ENCODE measurements around the gene GNAL. TPM values are rescaled to one million over a fixed set of nuclear protein-coding genes. Genes with fewer than 3 reads are reported as not detected.
"Not testable (repeated sequence)": the region's sequence is repeated elsewhere in the genome, so short reads cannot be mapped to it uniquely, and the experiment has no call there.

The GNAL gene
- total RNA-seq, 1 experiment from 2014 or later, result 0.13 TPM

GRCh38 chr18:11873670-11874340, 184.7 kb downstream of the GNAL start:
- no peak for DNase-seq (ENCODE audit: low spot score)

DNA sequence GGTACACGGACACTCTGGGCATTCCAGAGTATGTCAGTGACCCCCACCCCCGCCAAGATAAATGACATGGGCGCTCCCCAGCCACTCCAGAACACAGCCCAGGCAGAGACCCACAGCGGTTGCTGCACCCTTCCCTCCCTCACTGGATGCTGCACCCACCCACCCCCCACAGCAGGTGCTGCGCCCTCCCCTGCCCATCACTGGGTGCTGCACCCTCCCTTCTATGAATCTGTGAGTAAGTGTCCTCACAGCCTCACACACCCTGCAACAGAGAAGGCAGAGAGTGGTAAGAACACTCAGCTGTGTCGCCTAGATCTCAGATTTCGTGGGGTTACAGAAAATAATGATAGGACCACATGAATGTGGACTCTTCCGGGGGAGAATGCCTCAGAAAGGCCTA, 185.6 kb downstream of the GNAL start:
- DNase-seq (ENCODE audit: low spot score), result no peak

GRCh38 chr18:11877497-11878135, 188.6 kb downstream of the GNAL start:
- DNase-seq (ENCODE audit: low spot score), result no peak

DNA sequence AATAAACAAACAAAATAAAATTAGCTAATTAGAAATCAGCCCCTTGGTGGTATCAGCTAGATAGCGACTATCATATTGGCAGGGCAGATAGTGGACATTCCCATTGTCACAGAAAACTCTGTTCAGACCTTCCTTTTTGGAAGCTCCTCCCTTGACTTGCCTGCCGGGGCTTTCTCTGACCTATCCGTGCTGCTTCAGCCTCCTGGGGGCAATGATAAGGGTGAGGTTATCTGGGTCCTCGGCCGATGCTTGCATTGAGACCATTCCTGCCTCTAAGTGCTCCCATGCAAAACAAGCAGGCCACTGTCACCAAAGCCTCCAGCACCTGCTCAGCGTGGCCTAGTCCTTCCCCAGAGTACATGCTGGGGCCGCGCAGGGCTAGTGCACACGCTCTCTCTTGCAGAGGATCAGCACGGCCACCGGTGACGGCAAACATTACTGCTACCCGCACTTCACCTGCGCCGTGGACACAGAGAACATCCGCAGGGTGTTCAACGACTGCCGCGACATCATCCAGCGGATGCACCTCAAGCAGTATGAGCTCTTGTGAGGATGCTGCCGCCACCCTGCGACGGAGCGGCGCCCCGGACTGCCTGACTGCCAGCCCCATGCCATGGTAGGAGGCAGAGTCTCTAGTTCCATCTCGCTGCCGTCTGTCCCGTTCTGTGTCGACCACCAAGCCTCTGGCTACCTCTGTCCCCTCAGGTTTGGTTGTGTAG, 191.7 kb downstream of the GNAL start:
- DNase-seq (ENCODE audit: low spot score), result no peak

DNA sequence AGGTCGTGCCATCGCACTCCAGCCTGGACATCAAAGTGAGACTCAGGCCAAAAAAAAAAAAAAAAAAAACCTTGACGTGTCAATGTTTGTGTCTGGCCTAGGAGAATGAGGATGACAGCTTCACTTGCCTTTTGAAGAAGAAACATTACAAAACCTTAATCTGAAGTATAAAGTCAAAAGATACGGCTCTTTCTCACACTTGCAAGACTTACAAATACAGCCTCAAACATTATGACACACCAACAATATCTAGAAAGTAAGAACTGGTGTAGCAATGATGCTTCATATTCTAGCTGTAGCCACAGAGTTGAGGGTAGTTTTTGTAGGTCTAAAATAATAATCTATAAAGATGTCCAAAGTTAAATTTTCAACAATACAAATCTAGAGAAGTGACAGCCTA, 193.6 kb downstream of the GNAL start:
- DNase-seq (ENCODE audit: low spot score), result no peak

GRCh38 chr18:11883153-11883552, 194.1 kb downstream of the GNAL start:
- no peak for DNase-seq (ENCODE audit: low spot score)

DNA sequence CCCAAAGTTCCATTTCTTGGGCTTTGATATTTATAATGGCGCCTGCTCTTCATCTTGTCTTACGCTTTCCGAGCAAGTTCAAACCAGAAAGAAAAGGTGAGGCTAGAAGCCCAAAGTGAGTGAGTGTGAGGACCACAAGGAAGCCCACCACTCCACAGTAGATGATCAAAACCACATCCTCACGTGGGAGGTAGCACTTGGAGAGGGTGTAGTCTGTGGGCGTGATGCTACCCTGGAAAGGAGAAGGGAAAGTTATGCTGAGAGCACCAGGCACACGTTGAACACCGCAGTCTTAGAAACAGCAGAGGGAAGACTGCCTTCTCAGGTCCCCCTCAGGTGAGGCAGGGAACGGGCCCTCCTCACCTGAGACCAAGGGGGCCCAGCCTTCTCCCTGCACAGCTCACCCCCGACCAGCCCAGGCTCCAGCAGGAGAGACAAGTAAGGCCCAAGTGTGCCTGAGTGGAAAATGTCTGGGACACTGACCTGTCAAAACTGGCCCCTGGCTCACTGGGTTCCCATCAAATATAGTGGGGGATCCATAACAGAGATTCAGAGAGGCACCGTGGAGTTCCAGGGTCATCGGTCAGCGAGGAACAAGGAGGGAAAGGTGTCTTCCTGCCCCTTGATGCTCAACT, 195.4 kb downstream of the GNAL start:
- no peak for DNase-seq (ENCODE audit: low spot score)

DNA sequence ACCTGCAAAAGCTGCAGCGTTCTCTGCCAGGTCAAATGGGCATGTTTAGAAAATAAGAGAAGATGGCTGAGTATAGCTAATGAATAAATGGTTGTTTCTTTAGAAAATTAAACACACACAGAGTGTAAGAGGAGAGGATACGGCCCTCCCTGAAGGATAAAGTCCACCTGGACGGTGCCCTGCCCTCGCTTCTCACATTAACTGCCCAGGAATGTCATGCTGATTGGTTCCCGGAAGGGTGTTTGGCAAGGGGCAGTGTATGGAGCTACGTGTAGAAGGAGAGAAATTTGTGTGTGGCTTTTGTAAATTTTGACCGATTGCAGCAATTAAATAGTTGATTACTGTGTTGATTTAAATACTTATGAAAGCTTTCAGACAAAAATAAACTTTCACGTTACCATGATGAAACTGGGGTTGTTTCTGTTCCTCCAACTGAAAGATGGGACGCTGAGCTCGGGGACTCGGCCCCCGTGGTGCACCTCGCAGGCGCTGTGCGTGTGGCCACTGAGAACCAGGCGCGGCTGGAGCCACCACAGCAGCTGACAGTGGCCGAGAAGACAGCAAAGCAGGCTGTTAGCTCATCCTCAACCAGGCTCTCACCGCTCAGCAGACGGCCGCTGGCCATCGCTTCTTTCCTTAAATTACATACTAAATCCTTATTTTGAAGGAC, 196.3 kb downstream of the GNAL start:
- DNase-seq (ENCODE audit: low spot score), result peak; percentile 56

DNA sequence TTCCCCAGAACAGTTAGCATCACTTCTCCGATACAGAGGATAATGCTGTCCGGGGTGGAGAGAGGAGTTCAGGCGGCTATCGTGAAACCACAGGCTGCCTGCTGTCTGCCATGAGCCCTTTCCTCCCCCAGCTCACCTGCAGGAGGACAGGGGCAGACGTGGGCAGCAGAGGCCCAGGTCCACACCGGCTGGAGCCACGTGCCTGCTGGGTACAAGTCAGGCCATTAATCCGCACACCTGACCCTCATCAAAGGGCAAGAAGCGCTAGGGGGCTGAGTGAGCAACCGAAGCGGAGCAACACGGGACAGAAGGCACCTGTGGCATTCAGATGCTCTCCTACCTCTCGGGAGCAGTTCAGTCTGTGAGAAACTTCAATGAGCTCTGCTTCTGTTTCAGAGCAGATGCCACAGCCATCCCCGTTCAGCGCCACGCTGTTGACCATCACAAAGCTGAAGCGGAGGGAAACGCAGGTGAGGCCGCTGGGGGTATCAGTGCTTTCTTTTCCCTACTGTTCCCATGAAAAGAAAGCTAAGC, 197.6 kb downstream of the GNAL start:
- no peak for DNase-seq (ENCODE audit: low spot score)

- DNase-seq (ENCODE audit: low spot score), result peak; percentile 83
Measured at GRCh38 chr18:11887328-11888128, 198.5 kb downstream of the GNAL start.

- DNase-seq (ENCODE audit: low spot score), result no peak
Measured at GRCh38 chr18:11888726-11889125, 199.7 kb downstream of the GNAL start.

GRCh38 chr18:11889284-11889683, 200.2 kb downstream of the GNAL start:
- DNase-seq (ENCODE audit: low spot score), result no peak

DNA sequence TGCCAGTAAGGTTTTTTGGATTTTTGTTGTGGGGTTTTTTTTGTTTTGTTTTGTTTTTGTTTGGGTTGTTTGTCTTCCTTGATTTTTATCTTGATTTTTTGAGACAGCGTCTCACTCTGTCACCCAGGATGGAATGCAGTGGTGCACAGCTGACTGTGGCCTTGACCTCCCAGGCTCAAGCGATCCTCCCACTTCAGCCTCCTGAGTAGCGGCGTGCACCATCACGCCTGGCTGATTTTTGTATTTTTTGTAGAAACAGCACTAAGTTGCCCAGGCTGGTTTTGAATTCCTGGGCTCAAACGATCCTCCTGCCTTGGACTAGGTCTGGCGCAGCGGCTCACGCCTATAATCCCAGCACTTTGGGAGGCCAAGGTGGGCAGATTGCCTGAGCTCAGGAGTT, 202.7 kb downstream of the GNAL start:
- no peak for DNase-seq (ENCODE audit: low spot score)

GRCh38 chr18:11892438-11892837, 203.4 kb downstream of the GNAL start:
- DNase-seq (ENCODE audit: low spot score), result not testable (repeated sequence)

GRCh38 chr18:11897781-11898180, 208.7 kb downstream of the GNAL start:
- DNase-seq (ENCODE audit: low spot score), result no peak

DNA sequence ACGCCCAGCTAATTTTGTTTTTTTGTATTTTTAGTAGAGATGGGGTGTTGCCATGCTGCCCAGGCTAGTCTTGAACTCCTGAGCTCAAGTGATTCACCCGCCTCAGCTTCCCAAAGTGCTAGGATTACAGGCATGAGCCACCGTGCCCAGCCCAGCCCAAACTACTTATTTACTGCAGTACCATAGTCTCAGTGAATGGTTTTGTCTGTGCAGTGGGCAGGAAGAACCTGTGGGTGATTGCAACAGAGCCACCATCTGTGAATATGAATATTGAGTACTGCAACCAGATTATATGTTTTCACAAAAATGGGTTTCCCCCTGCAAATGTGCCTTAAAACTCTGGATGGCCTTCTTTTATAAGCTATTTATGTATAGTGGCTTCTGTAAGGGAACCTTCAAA, 210.0 kb downstream of the GNAL start:
- no peak for DNase-seq (ENCODE audit: low spot score)

GRCh38 chr18:11901826-11902438, 212.9 kb downstream of the GNAL start:
- no peak for DNase-seq (ENCODE audit: low spot score)

DNA sequence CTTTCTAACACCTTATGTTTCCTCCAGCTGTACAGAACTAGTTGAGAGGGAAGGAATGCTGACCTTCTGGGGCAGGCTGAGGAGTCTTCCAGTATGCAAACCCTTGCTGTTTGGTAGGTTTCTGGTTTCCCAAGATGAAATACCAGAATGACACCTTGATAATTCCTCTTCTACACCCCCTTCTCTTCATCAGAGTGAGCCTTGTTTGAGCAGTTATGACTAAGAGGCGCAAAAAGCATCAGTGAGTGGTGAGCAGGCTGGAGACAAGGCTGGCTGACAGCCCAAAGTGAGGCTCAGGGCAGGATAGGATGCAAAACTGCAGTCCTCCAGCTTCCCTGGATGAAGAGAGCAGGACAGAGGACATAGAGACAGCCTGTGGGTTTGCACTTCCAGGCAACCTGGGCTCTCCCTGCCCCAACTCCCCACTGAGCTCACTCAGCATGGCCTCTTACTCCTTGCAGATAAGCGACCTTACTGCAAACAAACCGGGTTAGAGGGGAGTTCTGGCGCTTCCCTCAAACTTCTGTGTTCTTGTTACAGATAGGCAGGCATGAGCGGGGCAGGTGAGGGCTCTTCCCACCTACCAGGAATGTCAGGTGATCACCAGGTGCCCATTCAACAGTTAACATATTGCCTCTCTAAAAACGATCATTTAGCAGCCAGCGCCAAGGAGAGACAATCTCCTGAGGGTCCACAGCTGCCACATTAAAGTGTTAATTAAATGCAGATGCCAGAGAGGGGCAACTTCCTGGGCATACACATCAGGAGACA, 213.6 kb downstream of the GNAL start:
- DNase-seq (ENCODE audit: low spot score), result no peak

GRCh38 chr18:11905613-11906012, 216.5 kb downstream of the GNAL start:
- DNase-seq (ENCODE audit: low spot score), result no peak
